HFFc6 (cell line): ENCODE data around the gene RHOV. TPM values are rescaled to one million over a fixed set of nuclear protein-coding genes. Genes with fewer than 3 reads are reported as not detected.

Source experiments
- DNase-seq: peaks from one replicate; pipeline ENCODE4 v3.0.0-alpha.2; 2018
- H3K27ac Mint-ChIP-seq: 2 replicates; pipeline ENCODE4 v1.8.0; 2020; ENCODE audit warnings: mild to moderate bottlenecking, mixed read lengths
- H3K27me3 Mint-ChIP-seq: 2 replicates; pipeline ENCODE4 v1.8.0; 2021; ENCODE audit warnings: mild to moderate bottlenecking, moderate library complexity, mixed read lengths; ENCODE audit not compliant: insufficient read depth
- H3K36me3 Mint-ChIP-seq: 2 replicates; pipeline ENCODE4 v1.8.0; 2021; ENCODE audit warnings: low read depth, mixed read lengths
- H3K4me1 Mint-ChIP-seq: 2 replicates; pipeline ENCODE4 v1.8.0; 2020; ENCODE audit warnings: low read depth, mixed read lengths
- H3K4me3 Mint-ChIP-seq: 2 replicates; pipeline ENCODE4 v1.8.0; 2020; ENCODE audit warnings: mild to moderate bottlenecking, moderate library complexity, mixed read lengths
- H3K9me3 Mint-ChIP-seq: 2 replicates; pipeline ENCODE4 v1.8.0; 2020; ENCODE audit warnings: mild to moderate bottlenecking, mixed read lengths
- total RNA-seq, 6 experiments: library from RNA; stranded (reverse); fragmentation: NEBNext Ultra II Directional; extraction: Animal tissue kit (Norgen Biotek cat#: 25700); gene quantifications; 2 replicates in 1 of 6; 3 replicates in 5 of 6; pipeline ENCODE4 v1.2.3, GENCODE V29; 2021
- TF ChIP-seq, protein P1 (sequence below): fragments of 200-600 bp; sonication (generic); IDR thresholded peaks from 2 replicates; pipeline ENCODE4 v1.5.0; 2021; ENCODE audit warnings: antibody characterized with exemption, mild to moderate bottlenecking

RHOV gene
- total RNA-seq, 6 experiments from 2014 or later: 0.14 to 0.41 (median 0.31) TPM; not detected in 1

- DNase-seq: peak; percentile 23
- TF ChIP-seq, protein P1, sequence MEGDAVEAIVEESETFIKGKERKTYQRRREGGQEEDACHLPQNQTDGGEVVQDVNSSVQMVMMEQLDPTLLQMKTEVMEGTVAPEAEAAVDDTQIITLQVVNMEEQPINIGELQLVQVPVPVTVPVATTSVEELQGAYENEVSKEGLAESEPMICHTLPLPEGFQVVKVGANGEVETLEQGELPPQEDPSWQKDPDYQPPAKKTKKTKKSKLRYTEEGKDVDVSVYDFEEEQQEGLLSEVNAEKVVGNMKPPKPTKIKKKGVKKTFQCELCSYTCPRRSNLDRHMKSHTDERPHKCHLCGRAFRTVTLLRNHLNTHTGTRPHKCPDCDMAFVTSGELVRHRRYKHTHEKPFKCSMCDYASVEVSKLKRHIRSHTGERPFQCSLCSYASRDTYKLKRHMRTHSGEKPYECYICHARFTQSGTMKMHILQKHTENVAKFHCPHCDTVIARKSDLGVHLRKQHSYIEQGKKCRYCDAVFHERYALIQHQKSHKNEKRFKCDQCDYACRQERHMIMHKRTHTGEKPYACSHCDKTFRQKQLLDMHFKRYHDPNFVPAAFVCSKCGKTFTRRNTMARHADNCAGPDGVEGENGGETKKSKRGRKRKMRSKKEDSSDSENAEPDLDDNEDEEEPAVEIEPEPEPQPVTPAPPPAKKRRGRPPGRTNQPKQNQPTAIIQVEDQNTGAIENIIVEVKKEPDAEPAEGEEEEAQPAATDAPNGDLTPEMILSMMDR: peak; percentile 89
- peaks cover 5% of the 10 kb centered on the region for H3K36me3 Mint-ChIP-seq
- peaks cover 21% of the 10 kb centered on the region for H3K4me1 Mint-ChIP-seq
- H3K9me3 Mint-ChIP-seq: no peaks in the 10 kb centered on the region
- H3K4me3 Mint-ChIP-seq: no peak overlapping the region
- H3K27ac Mint-ChIP-seq: no peak overlapping the region
- peaks cover 5% of the 10 kb centered on the region for H3K27me3 Mint-ChIP-seq
Measured at GRCh38 chr15:40891810-40892446, 17.9 kb upstream of the RHOV start.

DNA sequence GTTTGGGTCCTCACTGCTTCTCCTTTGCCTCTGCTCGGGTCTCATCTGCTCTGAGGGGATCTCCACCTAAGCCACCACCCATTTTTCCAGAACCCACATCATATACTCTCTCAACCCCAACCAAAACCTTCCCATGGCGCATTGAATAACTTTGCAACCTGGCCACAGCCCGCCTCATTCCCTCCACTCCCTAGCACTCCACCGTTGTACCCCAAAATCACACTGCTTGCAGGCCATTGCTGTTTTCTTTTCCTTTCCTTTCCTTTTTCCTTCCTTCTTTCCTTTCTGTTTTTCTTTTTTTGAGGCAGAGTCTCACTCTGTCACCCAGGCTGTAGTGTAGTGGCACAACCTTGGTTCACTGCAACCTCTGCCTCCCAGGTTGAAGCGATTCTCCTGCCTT, 17.1 kb upstream of the RHOV start:
- no peak overlapping the region for H3K27ac Mint-ChIP-seq
- peaks cover 20% of the 10 kb centered on the region for H3K4me1 Mint-ChIP-seq
- no peak overlapping the region for H3K4me3 Mint-ChIP-seq
- H3K9me3 Mint-ChIP-seq: no peaks in the 10 kb centered on the region
- TF ChIP-seq, protein P1: no peak
- peaks cover 5% of the 10 kb centered on the region for H3K36me3 Mint-ChIP-seq
- DNase-seq: no peak
- peaks cover 5% of the 10 kb centered on the region for H3K27me3 Mint-ChIP-seq

GRCh38 chr15:40889112-40889511, 15.1 kb upstream of the RHOV start:
- Mint-ChIP-seq H3K36me3 (no peaks in the 10 kb centered on the region), H3K9me3 (no peaks in the 10 kb centered on the region), H3K4me1 (peaks cover 7% of the 10 kb centered on the region), H3K27ac (no peak overlapping the region), H3K4me3 (no peak overlapping the region), H3K27me3 (peaks cover 7% of the 10 kb centered on the region)
- no peak for DNase-seq
- TF ChIP-seq, protein P1: no peak

DNA sequence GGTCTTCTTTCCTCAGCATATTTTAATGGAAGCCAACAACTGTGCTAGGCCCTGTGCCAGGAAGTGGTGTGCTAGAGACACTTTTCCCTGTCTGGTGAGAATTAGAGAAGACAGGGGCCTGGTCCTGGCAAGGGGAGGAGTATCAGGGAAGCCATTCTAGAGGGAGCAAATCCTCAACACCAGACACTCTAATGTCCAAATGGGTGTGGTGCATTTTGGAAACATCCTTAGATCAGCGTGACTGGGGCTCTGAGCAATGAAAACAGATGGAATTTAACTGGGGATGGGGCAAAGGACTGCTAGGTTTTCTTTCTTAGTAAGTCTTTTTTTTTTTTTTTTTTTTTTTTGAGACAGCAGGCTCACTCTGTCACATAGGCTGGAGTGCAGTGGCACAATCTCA, 12.6 kb upstream of the RHOV start:
- Mint-ChIP-seq H3K27me3 (peaks cover 5% of the 10 kb centered on the region), H3K27ac (no peak overlapping the region), H3K36me3 (no peaks in the 10 kb centered on the region), H3K4me1 (no peaks in the 10 kb centered on the region), H3K4me3 (no peak overlapping the region), H3K9me3 (no peaks in the 10 kb centered on the region; the same call in 1 of the 2 replicates)
- TF ChIP-seq, protein P1: no peak
- no peak for DNase-seq

- peaks cover 6% of the 10 kb centered on the region for H3K27me3 Mint-ChIP-seq
- no peak overlapping the region for H3K4me3 Mint-ChIP-seq
- H3K9me3 Mint-ChIP-seq: no peaks in the 10 kb centered on the region; the same call in 1 of the 2 replicates
- TF ChIP-seq, protein P1: no peak
- peaks cover 12% of the 10 kb centered on the region for H3K4me1 Mint-ChIP-seq
- DNase-seq: no peak
- H3K27ac Mint-ChIP-seq: no peak overlapping the region
- H3K36me3 Mint-ChIP-seq: no peaks in the 10 kb centered on the region
Measured at GRCh38 chr15:40881351-40881750, 7.3 kb upstream of the RHOV start.
